NCI-H510A treated with DMSO at 0.1 percent for 48 hours (cell line): ENCODE data around the gene AKNA.
A peak's percentile ranks its signal among the peaks of the same experiment; 100 is the strongest.

Experiments
- DNase-seq: peaks from one replicate; lab custom pipeline; 2025; lab: John Stamatoyannopoulos, UW

Gene AKNA, protein sequence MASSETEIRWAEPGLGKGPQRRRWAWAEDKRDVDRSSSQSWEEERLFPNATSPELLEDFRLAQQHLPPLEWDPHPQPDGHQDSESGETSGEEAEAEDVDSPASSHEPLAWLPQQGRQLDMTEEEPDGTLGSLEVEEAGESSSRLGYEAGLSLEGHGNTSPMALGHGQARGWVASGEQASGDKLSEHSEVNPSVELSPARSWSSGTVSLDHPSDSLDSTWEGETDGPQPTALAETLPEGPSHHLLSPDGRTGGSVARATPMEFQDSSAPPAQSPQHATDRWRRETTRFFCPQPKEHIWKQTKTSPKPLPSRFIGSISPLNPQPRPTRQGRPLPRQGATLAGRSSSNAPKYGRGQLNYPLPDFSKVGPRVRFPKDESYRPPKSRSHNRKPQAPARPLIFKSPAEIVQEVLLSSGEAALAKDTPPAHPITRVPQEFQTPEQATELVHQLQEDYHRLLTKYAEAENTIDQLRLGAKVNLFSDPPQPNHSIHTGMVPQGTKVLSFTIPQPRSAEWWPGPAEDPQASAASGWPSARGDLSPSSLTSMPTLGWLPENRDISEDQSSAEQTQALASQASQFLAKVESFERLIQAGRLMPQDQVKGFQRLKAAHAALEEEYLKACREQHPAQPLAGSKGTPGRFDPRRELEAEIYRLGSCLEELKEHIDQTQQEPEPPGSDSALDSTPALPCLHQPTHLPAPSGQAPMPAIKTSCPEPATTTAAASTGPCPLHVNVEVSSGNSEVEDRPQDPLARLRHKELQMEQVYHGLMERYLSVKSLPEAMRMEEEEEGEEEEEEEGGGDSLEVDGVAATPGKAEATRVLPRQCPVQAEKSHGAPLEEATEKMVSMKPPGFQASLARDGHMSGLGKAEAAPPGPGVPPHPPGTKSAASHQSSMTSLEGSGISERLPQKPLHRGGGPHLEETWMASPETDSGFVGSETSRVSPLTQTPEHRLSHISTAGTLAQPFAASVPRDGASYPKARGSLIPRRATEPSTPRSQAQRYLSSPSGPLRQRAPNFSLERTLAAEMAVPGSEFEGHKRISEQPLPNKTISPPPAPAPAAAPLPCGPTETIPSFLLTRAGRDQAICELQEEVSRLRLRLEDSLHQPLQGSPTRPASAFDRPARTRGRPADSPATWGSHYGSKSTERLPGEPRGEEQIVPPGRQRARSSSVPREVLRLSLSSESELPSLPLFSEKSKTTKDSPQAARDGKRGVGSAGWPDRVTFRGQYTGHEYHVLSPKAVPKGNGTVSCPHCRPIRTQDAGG (N-terminal part only)

DNA sequence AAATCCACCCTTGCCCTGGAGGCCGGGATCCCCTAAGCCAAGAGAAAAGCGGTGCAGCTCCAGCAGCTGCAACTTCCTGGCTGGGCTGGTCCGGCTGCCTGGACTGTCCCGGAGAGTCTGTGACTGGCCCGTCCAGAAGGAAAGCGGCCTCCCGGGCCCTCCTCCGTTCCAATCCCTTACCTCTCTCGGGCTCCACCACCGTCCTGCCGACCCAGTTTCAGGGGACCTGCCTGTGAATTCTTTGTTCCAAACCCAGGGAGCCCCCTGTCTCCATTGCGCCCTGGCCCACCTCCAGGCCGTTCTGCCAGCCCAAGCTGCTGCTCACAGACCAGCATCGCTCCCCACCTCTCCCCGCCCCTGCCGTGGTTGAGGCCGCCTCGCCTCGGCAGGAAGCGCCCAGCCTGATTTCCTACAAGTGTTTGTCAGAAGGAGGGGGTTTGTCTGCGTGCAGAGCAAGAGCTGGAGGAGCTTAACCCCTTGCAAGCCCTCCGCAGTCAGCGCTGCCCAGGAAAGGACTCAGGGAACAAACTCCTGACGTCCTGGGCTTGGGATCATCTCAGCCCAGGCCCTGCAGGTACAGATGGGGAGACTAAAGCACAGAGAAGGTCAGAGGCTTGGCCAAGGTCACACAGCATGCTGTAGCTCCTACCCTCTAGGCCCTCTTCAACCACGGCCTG lies at the start of gene AKNA:
Gene AKNA (minus strand): TSS at position 303 of the 677 bp plus-strand sequence. CDS start 6,649 bp downstream, outside the sequence.
- DNase-seq, result peak; percentile 51

DNA sequence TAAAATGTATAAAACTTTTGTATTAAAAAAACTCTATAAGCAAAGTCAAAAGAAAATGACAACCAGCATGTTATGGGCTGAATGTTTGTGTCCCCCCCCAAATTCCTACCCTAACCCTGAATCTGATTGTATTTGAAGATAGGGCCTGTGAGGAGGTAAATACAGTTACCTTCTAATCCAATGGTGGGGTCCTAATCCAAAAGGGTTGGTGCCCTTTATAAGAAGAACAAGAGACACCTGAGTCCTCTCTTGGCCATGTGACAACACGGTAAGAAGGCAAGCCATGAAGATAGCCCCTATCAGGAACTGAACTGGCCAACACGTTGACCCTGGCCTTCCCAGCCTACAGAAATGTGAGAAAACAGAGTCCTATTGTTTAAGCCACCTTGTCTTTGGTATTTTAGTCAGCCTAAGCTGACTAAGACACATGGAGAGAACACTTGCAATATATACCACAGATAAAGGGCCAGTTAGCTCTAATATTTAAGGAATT lies 49.7 kb upstream of the AKNA start:
- DNase-seq, result no peak

DNA sequence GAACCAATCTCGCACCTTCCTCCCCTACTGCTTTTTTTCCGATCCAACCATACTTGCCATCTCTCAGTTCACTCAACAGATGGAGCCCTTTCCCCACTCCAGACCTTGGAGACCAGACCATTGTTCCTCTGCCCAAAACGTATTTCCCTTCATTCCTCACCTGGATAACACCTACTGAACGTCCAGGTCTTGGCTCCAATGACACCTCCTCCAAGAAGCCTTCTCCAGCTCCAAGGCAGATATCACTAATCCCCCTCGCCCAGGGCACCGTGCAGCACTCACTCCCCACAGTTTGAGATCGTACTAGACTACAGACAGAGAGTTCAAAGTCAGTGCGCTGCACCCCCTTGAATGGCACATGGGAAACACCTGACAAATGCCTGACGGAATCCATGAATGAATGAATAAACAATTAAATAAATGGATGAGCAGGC lies 47.1 kb upstream of the AKNA start:
- peak; percentile 49 for DNase-seq

DNA sequence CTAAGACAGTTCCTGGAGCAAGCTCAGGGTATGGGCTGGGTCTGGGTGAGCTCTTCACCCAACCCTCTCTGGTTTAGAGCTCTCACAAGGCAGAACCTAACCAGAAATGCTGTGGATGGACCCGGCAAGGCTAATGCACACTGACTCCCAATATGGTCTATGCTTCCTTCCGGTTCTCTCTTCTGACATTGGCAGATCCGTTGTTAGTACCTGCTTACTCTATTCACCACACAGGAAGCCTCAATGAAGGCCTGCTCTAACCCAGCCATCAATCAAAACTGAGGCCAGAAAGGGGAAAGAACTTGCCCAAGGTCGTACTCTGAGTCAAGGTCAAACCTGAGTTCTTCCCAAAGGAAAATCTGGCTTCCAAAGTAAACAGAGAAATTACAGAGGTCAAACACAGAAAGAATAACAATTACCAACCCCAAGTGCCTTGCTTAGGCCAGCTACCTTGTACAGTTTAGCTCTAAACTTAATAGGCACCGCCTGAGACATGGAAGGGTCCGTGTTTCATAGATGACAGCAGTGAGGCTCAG lies 46.0 kb upstream of the AKNA start:
- DNase-seq, result no peak

DNA sequence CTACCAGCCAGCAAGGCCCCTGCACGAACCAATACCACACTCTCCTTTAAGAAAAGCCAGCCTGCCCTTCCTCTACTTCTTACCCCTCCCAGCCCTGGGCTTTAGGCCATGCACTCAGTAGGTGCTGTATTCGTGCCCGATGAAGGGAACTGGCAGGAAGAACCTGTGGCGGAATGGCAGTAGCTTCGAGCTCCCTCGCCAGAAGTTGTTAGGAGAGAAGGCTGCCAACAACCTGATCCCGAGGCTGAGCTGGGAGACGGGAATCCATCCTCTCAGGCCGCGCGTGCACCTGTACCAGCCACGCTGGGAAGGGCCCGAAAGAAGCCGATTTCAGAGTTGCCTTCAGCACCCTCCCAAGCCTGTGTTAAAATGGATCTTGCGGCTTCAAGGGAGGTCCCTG lies 45.3 kb upstream of the AKNA start:
- no peak for DNase-seq

DNA sequence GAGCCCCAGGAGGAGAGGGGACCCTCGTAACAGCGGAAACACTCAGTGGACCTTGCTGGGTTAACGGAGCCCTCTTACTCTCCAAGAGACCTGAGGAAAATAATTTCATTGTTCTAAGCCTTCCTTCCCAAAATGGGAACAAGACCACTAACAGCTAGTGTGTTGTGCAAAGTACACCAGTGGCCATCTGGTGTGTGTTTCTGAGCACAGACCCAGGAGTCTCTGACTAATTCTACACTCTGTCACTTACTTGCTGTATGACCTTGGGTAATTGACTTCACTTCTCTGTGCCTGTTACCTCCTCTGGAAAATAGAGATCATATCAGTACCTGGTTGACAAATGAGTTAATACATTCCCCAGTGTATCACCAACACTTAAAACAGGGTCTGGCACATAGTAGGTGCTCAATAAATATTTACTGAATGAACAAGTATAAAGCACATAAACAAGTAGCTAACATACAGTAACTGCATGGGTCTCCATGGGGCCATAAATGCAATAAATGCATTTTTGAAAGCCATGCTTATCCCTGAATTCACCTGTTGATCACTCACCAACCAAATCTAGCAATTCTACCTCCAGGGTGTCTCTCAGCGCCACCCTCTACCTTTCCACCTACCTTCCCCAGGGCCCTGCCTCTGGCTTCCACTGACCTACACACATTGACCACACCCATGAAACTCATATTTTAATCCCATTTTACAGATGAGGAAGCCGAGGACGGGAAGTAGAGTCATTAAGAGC lies 44.7 kb upstream of the AKNA start:
- DNase-seq, result no peak

DNA sequence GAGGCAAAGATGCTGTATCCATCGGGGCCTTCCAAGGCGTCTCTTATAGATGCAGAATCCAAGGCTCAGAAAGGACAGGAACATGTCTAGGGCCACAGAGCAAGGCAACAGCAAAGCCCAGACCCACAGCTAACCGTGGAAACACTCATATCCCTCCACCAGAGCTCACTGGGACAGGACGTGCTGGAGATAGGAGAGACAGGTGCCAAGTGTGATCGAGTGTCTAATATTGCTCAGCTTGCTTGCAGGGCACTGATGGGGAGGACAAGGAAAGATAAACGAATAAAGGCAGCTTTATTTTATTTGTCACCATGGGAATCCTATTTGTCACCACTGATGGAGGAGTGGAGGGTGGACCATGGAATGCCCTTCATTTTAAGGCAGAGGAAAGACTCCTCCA lies 44.0 kb upstream of the AKNA start:
- no peak for DNase-seq

DNA sequence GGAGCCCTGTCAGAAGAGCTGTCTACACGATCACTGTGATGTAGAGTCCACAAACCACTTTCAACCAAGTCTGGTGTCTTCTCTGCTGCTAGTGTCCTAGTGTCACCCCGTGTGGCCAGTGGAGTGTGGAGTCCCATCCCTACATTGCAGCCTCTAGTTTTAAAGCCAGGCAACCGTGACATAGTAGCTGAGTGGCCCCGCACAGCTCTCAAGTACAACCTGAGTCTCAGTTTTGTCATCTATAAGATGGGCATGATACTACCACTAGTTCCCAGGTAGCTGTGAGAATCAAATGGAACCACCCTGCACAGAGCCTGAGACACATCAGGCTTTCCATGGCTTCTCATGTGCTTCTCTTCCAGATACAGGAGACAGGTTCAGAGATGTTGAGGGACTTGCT lies 43.2 kb upstream of the AKNA start:
- DNase-seq, result no peak

DNA sequence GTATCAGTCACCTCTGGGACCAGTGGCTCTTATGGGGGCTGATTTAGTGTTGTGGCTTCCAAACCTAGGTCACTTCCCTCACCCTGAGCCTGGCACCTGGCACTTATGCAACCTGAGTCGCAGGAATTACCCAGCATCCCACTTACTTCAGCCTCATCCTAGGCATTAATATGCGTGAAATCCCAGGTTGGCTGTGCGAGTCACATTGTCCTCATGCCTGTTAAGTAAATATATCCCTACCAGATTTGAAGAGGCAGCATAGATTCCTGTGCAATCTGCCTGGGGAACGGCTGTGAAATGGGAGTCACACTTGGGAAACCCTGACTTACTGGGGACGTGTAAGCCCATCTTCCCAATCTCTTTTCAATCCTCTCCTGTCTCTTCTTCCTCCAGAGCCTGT lies 42.7 kb upstream of the AKNA start:
- DNase-seq, result peak; percentile 88

DNA sequence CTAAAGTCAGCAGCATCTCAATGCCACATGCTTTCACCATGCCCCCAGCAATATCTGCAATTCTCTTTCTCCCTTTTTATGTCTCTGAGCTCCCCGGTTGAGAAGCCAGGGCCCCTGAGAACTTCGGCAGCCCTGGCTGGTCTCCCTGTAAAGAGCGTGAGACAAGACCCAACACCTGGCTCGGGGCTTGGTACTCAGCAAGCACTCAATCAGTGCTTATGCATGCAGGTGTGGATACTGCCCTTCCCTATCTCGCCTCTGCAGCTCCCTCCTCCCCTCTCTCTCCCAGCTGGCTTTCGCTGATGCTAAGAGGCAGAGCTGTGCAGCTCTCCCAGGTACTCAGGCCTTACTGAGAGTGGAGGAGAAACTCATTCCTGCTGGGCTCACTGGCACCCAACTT lies 41.7 kb upstream of the AKNA start:
- DNase-seq, result peak; percentile 85

DNA sequence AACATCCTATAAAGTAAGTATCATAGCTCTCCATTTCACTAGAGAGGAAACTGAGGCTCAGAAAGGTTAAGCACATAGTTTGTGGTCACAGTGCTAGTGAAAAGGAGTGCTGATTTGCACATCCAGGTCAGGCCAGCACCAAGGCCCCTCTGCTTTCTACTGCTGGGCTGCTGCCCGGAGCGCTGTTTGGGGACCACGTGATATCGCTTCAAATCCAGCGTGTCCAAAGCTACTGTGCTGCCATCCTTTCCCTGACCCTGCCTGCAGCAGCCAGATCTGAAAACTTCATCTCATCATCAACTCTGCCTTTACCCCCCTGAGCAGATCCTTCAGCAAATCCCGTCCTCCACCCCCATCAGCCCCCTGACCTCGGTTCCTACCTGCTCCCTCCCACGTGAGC lies 40.7 kb upstream of the AKNA start:
- DNase-seq, result no peak

DNA sequence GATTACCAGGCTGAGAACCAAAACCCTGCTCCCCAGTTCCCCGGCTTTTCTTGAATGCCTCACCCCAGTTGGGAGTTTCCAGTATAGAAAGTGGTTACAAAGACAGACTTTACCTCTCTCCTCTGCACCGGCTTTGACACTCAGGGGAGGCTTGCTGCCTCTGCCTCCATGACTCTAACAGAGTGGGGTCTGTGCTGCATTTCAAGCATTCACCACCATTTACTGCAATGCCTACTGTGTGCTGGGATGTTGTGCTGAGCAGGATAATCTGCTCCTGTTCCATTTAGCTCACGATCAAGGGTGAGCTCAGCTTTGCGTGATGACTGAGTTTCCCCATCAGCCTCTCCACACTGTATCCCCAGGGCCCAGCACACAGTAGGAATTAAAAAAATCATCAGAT lies 39.9 kb upstream of the AKNA start:
- DNase-seq, result no peak

DNA sequence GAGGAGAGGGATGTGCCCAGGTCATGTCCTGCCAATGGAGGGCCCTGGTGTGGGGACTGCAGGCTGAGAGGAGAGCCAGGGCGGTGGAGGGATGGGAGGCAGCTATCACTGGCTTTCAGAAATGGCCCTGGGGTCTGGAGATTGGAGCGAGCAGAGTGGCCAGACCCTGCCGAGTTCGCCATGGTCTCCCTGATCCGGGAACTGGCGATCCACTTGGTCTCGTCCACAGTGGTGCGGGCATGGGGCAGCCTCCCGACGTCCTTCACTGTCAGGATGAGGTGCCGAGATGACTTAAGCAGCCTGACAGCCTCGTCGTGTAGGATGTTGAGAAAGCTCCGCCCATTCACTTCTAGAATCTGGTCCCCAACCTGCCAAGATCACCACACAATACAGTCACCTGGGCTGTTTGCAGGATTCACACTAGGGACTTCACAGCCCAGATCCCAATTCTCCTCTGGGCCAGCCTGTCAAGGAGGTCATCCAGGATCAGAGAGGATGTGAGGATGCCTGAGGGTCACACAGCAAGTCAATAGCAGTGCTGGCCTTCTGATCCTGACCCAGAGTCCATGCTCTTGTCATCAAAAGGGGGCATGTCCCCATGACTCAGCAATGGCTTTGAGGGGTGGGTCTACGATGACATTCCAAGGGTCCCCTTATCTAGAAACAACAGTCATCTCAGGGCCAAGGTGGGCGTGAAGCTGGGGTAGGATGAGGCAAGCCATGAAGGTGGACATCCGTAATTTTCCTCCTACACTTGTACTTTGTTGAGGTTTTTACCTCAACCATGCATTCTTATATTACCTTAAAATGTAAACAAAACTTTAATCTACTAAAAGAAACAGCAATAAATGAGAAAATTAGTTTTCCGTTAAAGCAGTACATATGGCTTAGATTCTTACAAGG lies 38.5 kb upstream of the AKNA start:
- no peak for DNase-seq

DNA sequence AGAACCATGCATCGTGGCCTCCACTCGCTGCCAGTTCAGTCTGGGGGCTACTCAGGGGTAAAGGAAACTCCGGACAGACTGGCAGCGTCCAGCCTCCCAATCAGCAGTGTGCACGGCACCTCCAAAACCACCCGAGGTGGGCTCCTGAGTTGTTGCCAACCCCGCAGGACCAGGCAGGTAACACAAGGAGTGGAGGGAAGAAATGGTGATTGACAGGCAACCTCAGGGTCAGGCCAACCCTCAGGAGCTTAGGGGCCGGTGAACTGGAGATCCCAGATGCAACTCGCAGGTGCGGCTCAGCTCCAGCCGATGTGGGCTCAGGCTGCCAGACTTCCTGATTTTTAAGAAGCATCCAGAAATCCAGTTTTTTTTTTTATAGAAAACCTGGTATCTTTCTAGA lies 37.3 kb upstream of the AKNA start:
- no peak for DNase-seq

DNA sequence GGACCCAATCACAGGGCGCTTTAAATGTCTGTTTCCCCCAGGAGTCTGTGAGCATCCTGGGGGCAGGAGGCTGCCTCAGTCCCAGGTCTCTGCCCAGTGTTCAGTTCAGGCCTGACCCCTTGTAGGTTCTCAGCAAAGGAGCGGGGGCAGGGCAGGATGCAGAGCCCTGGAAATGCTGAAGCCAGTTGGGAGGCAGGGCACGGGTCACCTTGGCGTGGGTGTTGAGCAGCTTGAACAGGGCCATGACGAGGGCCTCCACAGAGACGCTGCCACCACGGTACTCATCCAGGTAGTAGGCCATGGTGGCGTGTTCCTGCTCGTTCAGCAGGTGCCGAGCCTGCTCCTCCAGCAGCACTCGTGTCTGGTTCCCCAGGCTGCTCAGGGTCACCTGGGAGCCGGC lies 36.3 kb upstream of the AKNA start:
- no peak for DNase-seq

DNA sequence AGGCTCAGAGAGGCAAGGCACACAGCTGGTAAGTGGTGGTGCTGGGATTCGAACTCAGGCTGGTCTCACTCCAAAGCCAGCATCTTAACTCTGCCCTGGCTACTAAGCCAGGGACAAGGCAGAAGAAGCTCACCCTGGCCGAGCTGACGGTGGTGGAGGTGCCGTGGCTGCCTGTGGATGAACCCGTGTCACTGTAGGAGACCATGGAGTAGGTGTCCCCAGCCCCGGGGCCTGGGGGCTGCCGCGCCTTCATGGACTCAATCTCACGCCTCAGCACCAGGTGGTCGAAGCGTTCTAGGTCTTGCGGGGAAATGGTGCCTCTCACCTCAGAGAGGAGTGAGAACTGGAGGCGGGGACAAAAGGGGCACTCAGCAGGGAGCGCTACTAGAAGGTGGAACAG lies 35.4 kb upstream of the AKNA start:
- DNase-seq, result no peak

DNA sequence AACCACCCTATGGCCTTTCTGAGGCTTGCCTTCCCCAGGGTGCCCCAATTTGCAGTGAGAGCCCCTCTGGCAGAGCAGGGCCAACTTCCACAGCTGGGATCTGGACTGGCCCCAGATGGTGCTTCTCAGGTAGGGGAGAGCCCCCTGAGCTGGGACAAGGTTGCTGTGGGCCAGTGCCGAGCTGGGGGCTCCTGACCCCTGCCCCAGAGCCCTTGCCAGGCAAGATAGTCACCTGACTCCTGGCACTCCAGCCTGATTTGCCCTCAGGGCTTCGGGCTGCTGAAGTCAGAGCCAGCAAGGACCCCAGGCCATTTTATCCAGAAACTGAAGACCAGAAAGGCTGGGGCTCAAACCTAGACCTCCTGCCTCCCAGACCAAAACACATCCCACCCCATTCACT lies 33.4 kb upstream of the AKNA start:
- DNase-seq, result no peak

DNA sequence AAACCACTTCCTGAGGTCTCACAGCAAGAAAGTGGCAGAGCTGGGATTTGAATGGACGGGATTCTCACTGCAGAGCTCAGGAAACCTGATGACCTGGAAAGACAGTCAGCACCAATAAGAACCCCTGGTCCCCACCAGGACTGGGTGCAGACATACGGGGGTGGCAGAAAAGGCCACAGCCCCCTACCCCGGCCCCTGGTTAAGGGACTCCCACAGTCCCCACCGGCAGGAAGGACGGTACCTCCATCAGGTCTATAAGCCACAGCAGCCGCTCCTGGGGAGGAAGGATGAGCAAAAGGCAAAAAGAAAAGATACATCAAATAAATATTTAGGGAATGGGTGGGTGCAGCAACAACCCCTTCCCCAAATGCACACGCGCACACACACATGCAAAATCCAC lies 32.0 kb upstream of the AKNA start:
- DNase-seq, result no peak

DNA sequence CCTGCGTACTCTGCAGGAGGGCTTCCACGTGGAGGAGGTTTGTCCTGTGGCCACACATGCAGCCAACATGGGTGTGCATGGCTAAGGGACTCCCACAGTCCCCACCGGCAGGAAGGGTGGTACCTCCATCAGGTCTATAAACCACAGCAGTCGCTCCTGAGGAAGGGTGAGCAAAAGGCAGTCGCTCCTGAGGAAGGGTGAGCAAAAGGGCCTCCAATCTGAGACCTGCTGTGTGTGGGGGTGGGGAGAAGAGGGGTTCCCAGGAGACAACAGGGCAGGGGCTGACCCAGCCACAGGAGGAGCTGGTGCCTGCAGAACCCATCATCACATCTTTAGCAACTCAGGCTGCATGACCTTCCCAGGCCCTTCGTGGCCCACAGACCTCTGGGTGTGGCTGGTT lies 30.3 kb upstream of the AKNA start:
- DNase-seq, result no peak

DNA sequence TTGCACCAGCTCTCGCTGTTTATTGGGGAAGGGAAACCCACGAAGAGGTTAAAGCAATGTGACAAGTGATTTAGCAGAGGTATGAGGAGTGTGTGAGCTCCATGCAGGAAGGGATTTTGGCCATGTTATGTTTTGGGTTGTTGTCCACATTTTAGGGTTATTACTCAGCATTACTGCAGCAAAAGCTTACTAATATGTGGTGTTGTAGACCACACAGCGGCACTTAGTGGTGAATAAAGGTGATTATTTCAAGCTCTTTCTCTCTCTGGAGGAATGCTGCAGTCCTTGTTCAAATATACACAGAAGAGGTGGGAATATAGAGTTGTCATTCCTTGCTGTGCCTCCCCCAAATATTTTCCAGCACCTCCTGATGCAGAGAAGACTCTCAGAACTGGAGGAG lies 29.7 kb upstream of the AKNA start:
- no peak for DNase-seq
